ENCODE measurements around the gene RAD51B.

The RAD51B gene

DNA sequence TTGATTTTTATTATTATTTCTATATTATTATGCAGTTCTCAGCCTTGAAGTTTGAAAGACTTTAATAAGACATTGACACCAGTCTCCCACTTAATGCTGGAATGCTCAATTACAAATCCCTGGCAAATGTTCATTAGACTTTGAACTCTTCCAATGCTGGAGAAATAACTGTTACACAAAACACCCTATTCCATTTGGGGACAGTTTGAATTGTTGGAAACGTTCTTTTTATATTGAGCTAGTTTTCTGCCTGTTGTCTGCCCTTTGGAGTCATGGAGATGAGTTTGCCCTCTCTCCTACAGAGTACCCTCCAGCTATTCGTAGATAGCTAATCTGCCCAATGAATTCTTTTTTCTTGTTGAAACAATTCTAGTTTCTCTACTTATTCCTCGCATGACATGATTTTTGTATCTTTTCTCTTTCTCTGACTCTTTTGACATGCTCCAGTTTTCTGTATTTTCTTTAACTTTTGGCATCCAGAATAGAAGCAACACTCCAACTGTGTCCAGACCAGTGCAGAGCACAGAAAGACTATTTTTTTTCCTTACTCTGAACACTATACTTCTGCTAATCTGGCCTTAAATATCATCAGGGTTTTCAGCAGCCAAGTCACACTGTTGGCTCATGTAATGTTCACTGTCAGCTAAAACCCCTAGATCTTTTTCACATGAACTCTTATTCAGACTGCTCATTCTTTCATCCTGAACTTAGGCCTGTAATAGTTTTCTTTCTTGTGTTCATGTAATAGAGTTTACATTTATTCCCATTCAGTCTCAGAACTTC lies 379.3 kb downstream of the RAD51B start:
- TF ChIP-seq, protein P1, sequence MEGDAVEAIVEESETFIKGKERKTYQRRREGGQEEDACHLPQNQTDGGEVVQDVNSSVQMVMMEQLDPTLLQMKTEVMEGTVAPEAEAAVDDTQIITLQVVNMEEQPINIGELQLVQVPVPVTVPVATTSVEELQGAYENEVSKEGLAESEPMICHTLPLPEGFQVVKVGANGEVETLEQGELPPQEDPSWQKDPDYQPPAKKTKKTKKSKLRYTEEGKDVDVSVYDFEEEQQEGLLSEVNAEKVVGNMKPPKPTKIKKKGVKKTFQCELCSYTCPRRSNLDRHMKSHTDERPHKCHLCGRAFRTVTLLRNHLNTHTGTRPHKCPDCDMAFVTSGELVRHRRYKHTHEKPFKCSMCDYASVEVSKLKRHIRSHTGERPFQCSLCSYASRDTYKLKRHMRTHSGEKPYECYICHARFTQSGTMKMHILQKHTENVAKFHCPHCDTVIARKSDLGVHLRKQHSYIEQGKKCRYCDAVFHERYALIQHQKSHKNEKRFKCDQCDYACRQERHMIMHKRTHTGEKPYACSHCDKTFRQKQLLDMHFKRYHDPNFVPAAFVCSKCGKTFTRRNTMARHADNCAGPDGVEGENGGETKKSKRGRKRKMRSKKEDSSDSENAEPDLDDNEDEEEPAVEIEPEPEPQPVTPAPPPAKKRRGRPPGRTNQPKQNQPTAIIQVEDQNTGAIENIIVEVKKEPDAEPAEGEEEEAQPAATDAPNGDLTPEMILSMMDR (IDR thresholded peaks at IDR 0.05; ENCODE audit: poor library complexity, severe bottlenecking) = no peak
- no peaks in the 10 kb centered on the region for H3K36me3 ChIP-seq (ENCODE audit: low read depth)
- no peak overlapping the region for H3K27ac ChIP-seq (ENCODE audit: poor library complexity, severe bottlenecking)
- H3K27me3 ChIP-seq (ENCODE audit: insufficient read depth, poor library complexity, severe bottlenecking) = no peaks in the 10 kb centered on the region
- no peak for DNase-seq (ENCODE audit: low spot score)
- H3K4me3 ChIP-seq (ENCODE audit: severe bottlenecking) = no peak overlapping the region
- H3K4me1 ChIP-seq (ENCODE audit: insufficient read depth, poor library complexity, severe bottlenecking) = no peaks in the 10 kb centered on the region
- ATAC-seq (ENCODE audit: low read depth) = no peak
- H3K9me3 ChIP-seq (ENCODE audit: severe bottlenecking) = no peaks in the 10 kb centered on the region

GRCh38 chr14:68199554-68200151 lies 380.1 kb downstream of the RAD51B start:
- Histone ChIP-seq H3K36me3 (ENCODE audit: low read depth) (no peaks in the 10 kb centered on the region), H3K27me3 (ENCODE audit: insufficient read depth, poor library complexity, severe bottlenecking) (no peaks in the 10 kb centered on the region), H3K4me3 (ENCODE audit: severe bottlenecking) (no peak overlapping the region), H3K4me1 (ENCODE audit: insufficient read depth, poor library complexity, severe bottlenecking) (no peaks in the 10 kb centered on the region), H3K9me3 (ENCODE audit: severe bottlenecking) (no peaks in the 10 kb centered on the region), H3K27ac (ENCODE audit: poor library complexity, severe bottlenecking) (no peak overlapping the region)
- ATAC-seq (ENCODE audit: low read depth) = no peak
- no peak for DNase-seq (ENCODE audit: low spot score)
- TF ChIP-seq, protein P1 (IDR thresholded peaks at IDR 0.05; ENCODE audit: poor library complexity, severe bottlenecking) = no peak

DNA sequence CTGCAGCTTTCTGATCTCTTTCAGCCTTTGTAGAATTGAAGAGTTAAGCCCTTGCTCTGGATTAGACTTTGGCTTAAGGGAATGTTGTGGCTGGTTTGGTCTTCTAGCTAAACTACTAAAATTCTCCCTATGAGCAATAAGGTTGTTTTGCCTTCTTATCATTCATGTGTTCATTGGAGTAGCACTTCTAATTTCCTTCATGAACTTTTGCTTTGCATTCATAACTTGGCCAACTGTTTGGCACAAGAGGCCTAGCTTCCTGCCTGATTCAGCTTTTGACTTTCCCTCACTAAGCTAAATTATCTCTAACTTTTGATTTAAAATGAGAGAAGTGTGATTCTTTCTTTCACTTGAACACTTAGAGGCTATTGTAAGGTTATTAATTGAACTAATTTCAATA lies 384.3 kb downstream of the RAD51B start:
- TF ChIP-seq, protein P1 (IDR thresholded peaks at IDR 0.05; ENCODE audit: poor library complexity, severe bottlenecking) = no peak
- DNase-seq (ENCODE audit: low spot score) (no peak), ATAC-seq (ENCODE audit: low read depth) (no peak)
- H3K27me3 ChIP-seq (ENCODE audit: insufficient read depth, poor library complexity, severe bottlenecking) = no peaks in the 10 kb centered on the region
- H3K4me1 ChIP-seq (ENCODE audit: insufficient read depth, poor library complexity, severe bottlenecking) = no peaks in the 10 kb centered on the region
- no peaks in the 10 kb centered on the region for H3K9me3 ChIP-seq (ENCODE audit: severe bottlenecking)
- no peaks in the 10 kb centered on the region for H3K36me3 ChIP-seq (ENCODE audit: low read depth)
- no peak overlapping the region for H3K27ac ChIP-seq (ENCODE audit: poor library complexity, severe bottlenecking)
- H3K4me3 ChIP-seq (ENCODE audit: severe bottlenecking) = no peak overlapping the region

DNA sequence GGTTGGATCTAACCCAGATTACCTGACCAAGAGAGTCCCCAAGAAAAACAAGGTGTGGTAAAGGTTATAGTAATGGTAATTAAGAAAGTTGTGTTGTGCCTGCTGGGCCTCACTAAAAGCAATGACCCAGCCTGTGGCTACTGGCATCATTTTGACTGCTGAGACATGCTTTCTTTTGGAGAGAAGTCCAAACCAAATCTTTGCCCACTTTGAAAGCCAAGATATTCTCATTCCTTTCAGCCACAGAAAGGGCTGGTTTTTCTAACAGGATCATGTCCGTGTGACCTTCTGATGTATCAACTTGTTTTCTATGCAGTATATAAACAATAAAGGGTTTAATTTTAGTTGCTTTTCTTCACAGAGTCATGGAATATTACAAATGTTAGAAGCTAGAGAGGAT lies 388.6 kb downstream of the RAD51B start:
- H3K27ac ChIP-seq (ENCODE audit: poor library complexity, severe bottlenecking) = no peak overlapping the region
- ATAC-seq (ENCODE audit: low read depth) (no peak), DNase-seq (ENCODE audit: low spot score) (no peak)
- H3K4me3 ChIP-seq (ENCODE audit: severe bottlenecking) = no peak overlapping the region
- TF ChIP-seq, protein P1 (IDR thresholded peaks at IDR 0.05; ENCODE audit: poor library complexity, severe bottlenecking) = no peak
- H3K4me1 ChIP-seq (ENCODE audit: insufficient read depth, poor library complexity, severe bottlenecking) = peaks cover 13% of the 10 kb centered on the region
- no peaks in the 10 kb centered on the region for H3K27me3 ChIP-seq (ENCODE audit: insufficient read depth, poor library complexity, severe bottlenecking)
- no peaks in the 10 kb centered on the region for H3K9me3 ChIP-seq (ENCODE audit: severe bottlenecking)
- no peaks in the 10 kb centered on the region for H3K36me3 ChIP-seq (ENCODE audit: low read depth)

Measured in RWPE2 (cell line).